K562 (cell line): Measurements from ENCODE around the gene TTBK1.
A peak's percentile ranks its signal among the peaks of the same experiment; 100 is the strongest.

Experiments used
- ELK1 ChIP-seq: sonication (generic); formaldehyde crosslinking; IDR thresholded peaks from 2 replicates; pipeline ENCODE4 v1.8.1; 2022; ENCODE audit warnings: missing genetic modification reagents
- HDAC2 ChIP-seq: fragments of 450-650 bp; IDR thresholded peaks from 2 replicates; pipeline ENCODE4 v1.6.1; 2016; ENCODE audit warnings: mild to moderate bottlenecking
- IFI16 ChIP-seq: fragments of 250-450 bp; sonication (Bioruptor Pico); IDR thresholded peaks from 2 replicates; pipeline ENCODE4 v2.1.2; 2022; ENCODE audit warnings: mild to moderate bottlenecking, inconsistent platforms
- MAFK ChIP-seq: IDR thresholded peaks from 2 replicates; pipeline ENCODE4 v1.6.1; 2011; ENCODE audit warnings: low read length, improper control_type of control experiment
- MAX ChIP-seq: sonication (generic); formaldehyde crosslinking; IDR thresholded peaks from 2 replicates; pipeline ENCODE4 v1.9.0; 2022; ENCODE audit warnings: mild to moderate bottlenecking, missing genetic modification reagents
- SMARCE1 ChIP-seq: fragments of 450-650 bp; IDR thresholded peaks from 2 replicates; pipeline ENCODE4 v1.7.1; 2016; ENCODE audit warnings: mild to moderate bottlenecking
- TCF3 ChIP-seq: sonication (generic); formaldehyde crosslinking; IDR thresholded peaks from 2 replicates; pipeline ENCODE4 v1.4.0; 2020; ENCODE audit warnings: mild to moderate bottlenecking, missing genetic modification reagents
- TFAP4 ChIP-seq: sonication (generic); formaldehyde crosslinking; IDR thresholded peaks from 2 replicates; pipeline ENCODE4 v1.8.0; 2022; ENCODE audit warnings: missing genetic modification reagents, mild to moderate bottlenecking, moderate library complexity, borderline replicate concordance
- ZNF407 ChIP-seq: fragments of 450-650 bp; IDR thresholded peaks from 2 replicates; pipeline ENCODE4 v1.6.1; 2016; ENCODE audit warnings: low read depth
- ZNF41 ChIP-seq: fragments of 250-450 bp; sonication (Bioruptor Pico); conservative IDR thresholded peaks from 2 replicates; pipeline ENCODE4 v1.4.0; 2020; ENCODE audit warnings: mild to moderate bottlenecking
- ZNF75A ChIP-seq: fragments of 450-650 bp; formaldehyde crosslinking; IDR thresholded peaks from 2 replicates; pipeline ENCODE4 v1.4.0; 2020; ENCODE audit warnings: mild to moderate bottlenecking
- TF ChIP-seq, protein P1 (sequence below), 3 experiments: fragments of 200-800 bp in 1 of 3; sonication (Bioruptor generic) in 1 of 3; sonication (generic) in 1 of 3; formaldehyde crosslinking in 1 of 3; IDR thresholded peaks; 2 replicates each; pipeline versions ENCODE4 v1.6.1 to v1.8.0; 2016 to 2022; ENCODE audit warnings: mild to moderate bottlenecking in 2 of 3, missing compliant biosample characterization in 2 of 3, missing genetic modification characterization in 2 of 3, missing genetic modification reagents in 1 of 3

DNA sequence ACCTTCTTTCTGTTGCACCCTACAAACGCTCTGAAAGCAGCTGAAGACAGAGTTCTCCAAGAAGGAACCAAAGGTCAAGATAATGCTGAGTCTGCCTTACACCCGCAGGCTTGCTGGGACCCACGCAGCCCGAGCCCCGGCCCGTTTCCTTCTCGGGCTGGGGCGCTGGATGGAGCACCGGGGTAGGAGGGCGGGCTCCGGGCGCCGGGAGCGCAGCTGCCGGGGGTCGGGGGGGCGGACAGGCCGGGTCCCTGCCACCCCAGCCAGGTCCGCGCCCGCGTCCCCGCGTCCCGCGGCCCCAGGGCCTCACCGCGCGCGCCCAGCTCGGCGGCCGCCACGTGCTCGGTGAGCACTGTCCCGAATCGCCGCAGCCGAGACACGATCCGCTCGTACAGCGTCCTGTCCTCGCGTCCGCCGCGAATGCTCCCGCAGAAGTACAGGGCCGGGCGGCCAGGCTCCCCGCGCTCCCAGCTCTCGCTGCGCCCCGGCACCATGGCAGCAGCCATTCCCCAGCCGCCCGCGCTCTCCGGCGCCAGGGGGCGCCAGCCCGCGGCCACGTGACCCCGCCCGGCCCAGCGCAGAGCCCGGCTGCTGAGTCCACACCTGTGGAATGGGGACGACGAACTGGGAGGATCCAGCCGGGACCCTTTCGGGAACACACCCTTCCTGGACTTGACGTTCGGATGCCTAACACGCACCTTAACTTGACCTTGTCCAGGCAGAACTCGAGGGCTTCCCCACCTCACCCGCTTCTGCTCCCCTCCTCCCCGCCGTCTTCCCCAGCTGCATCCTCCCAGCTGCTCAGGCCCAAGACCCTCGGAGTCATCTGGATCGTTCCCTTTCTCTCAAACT lies 14.1 kb upstream of the TTBK1 start, which contains the start of gene DNPH1:
- no peak for TF ChIP-seq ZNF75A (CRISPR knock-in tag)
- TF ChIP-seq ZNF41 (CRISPR knock-in tag): 0 out of 2 replicates have a peak, but pooled peaks have one; percentile 9
- TF ChIP-seq, protein P1, sequence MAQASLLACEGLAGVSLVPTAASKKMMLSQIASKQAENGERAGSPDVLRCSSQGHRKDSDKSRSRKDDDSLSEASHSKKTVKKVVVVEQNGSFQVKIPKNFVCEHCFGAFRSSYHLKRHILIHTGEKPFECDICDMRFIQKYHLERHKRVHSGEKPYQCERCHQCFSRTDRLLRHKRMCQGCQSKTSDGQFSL (CRISPR knock-in tag; IDR thresholded peaks at IDR 0.05): 0 out of 2 replicates have a peak, but pooled peaks have one; percentile 38
- TF ChIP-seq, protein P1 (tag; IDR thresholded peaks at IDR 0.05): no peak
- TF ChIP-seq MAFK: peak; percentile 55; the same call in 1 of the 2 replicates
- peak; percentile 50; the same call in 1 of the 2 replicates for TF ChIP-seq TCF3 (CRISPR knock-in tag)
- no peak for TF ChIP-seq IFI16 (CRISPR knock-in tag)
- no peak for TF ChIP-seq SMARCE1
- TF ChIP-seq ZNF407: no peak
- TF ChIP-seq HDAC2: peak; percentile 62; the same call in 1 of the 2 replicates
- no peak for TF ChIP-seq ELK1 (CRISPR knock-in tag)
- peak; percentile 62 for TF ChIP-seq TFAP4
- peak; percentile 91 for TF ChIP-seq MAX (CRISPR knock-in tag)
